NCI-H1048 (cell line): ENCODE results near the gene CADPS2.
"Not testable (repeated sequence)": the region's sequence is repeated elsewhere in the genome, so short reads cannot be mapped to it uniquely, and the experiment has no call there.

Experiments
- DNase-seq: peaks from one replicate; lab custom pipeline; 2025; lab: John Stamatoyannopoulos, UW

Gene CADPS2

DNA sequence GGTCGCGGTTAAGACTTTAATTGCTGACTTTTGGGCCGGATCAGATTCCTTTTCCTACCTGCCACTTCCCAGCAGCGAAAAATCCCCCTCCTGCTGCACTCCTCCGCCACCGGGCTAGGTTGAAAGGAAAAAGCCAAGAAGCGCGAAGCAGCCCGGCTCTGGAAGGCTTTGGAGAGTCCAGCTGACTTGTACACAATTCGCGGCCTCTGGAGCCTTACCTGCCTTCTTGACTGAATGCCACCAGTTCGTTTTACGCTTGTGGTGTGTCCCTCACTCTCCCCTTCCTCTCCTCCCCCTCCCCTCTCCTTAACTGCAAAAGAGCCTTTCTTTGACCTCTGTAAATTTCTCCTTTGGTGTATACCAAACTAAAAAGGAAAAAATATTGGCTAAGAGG is 579.0 kb downstream of the CADPS2 start:
- DNase-seq = no peak

DNA sequence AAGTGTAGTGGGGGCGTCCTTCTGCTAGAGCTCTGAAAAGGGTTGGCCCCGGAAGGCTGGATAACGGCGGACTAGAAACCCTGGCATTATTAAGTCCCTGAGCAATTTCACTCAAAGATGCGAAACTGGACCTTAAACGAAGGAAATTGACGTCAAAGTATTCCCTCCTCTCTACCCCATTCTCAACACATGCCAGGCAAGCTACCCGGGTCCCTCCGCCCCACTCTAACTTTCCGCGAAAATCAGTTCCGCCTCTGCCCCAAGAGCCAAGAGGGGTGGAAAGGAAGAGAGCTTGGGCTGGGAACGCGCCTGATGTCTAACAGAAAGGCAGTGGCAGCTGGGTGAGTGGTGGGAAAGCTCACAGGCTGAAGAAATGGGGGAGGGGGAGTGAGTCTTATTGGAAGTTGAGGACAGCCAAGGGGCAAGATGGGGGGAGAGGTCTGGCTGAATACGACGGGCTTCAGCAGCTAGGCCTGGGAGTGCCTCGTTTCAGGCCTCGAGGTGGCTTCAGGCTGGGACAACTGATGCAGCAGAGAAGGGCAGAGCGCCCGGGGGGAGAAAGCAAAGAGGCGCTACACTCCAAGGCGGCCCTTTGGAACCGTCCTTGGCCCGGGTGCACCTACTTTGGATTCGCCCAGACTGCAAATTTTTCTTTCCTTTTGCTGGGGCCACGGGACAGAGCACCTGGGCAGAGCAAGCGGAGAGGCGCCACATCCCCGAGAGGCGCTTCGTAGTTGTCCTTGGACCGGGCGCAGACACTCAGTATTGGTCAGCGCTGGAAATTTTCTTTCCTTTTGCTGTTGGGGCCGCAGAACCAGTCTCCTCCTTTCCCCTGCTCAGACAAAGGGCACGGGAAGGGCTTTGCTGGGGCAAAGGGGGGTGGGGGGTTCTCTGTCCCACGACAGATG is 579.7 kb downstream of the CADPS2 start:
- no peak for DNase-seq

DNA sequence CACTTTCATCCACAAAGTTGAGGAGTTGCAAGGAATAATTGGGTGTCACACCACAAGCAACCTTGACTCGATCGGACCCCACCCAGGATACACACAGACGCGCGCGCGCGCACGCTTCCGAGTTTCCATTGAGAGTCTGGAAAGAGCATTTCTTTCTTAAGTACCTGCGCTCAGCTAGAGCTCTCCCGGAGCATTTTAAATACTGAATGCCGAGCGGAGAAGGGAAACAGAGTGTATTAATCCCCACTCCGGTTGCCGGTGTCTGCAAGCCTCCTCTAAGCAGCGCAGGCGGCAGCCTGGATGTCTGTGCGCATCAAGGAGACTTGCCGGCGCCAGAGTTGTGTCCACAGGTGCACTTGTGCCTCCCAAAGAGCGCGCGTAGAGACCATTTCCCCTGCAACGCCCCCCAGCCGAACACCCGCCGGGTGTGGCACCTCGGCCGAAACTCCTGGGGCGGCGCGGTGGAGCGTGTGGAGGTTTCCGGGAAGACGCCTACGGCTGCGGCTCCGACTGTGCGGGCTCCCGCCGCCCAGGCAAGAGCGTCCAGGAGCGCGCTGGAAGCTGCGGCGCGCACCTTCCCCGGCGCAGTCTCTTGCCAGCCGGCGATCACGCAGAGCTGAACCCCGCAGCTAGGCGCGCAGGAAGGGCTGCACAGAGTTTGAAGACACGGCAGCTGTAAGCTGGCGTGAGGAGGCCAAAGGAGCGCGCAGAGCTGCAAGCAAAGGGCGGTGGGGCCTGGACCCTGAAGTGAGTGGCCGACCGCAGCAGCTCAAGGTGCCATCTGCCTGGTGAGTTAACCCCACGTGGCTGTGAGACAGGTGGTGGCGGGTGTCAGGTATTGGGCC is 580.6 kb downstream of the CADPS2 start:
- DNase-seq = no peak

DNA sequence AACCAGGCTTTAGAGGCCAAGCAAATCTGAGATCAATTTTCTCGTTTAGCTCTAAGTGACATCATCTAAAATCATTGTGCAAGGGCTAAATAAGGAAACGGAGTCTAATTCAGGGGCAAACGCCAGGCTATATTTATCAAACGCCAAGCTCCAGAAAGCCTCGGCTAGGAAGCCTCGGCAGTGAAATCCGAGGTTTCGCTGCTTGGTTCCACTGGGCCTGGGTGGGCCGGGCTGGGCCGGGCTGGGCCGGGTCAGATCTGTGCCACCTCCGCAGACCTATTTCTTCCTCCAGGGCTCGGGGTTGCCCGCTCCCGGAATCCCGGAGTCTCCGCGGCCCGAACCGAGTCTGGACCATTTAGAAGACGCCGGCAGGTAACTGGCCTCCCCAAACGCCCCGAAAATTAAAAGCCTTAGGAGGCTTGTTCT is 581.3 kb downstream of the CADPS2 start:
- no peak for DNase-seq

DNA sequence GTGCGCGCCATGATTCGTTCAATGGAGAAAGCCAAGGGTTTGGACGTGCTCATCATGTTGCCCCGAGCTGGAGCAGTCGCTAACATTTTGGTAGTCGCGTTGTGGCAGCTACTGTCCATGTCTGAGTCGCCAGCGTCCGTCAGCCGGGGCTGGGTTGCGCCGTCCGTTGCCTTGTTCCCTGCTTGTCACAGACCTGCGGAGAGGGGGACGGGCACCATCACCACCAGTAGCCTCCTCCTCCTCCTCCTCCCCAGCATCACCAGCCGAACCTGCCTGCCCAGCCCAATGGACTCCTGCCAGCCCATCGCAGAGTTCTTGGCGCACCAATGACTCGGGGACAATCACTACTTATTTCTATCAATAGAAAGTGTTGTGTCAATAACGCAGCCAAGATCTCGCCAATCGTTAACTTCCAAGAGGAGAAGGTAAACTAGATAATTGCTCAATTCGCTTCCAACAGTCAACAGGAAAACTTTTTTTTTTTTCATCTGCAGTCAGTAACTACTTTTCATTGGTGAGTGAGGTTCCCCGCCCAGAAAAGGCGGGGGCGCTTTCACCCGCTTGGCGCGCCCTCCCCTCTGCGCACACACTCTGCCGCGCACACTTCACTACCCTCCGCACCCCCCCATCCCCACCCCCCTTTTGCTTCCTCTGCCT is 581.8 kb downstream of the CADPS2 start, which contains the start of gene FEZF1:
Gene FEZF1 (minus strand): TSS at position 432 of the 657 bp plus-strand sequence. CDS start 313 bp downstream, at position 119.
- no peak for DNase-seq

DNA sequence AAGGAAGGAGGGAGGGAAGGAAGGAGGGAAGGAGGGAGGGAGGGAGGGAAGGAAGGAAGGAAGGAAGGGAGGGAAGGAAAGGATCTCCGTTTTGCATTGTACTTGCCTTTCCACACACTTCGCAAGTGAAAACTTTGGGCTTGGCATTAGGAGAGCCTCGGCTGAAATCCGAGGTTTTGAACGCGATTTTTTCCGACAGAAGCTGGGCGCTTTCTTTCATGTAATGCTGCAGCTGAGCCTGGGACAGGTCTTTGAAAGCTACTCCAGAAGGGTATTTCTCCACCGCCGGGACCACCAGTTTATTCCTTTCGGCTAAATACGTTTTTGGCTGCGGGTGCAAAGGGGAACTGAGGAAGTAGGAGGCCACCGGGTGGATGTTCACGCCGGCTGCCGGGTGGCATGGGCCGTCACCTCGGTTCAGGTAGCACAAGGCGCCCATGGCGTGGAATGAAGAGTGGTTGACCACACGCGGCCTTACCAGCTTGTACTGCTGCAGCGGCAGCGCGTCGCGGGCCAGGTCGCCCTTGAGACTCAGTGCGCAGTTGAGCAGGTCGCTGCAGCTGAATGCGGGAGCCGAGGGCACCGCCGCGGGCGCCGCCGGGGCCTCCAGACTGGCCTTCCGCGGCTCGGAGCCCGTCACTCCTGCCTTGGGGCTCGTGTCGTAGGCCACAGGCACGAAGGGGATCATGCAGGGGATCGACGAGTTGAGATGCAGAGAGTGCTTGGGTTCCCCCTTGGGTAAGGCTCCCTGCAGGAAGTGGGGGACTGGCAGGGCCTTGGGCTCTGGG is 582.5 kb downstream of the CADPS2 start:
- no peak for DNase-seq

DNA sequence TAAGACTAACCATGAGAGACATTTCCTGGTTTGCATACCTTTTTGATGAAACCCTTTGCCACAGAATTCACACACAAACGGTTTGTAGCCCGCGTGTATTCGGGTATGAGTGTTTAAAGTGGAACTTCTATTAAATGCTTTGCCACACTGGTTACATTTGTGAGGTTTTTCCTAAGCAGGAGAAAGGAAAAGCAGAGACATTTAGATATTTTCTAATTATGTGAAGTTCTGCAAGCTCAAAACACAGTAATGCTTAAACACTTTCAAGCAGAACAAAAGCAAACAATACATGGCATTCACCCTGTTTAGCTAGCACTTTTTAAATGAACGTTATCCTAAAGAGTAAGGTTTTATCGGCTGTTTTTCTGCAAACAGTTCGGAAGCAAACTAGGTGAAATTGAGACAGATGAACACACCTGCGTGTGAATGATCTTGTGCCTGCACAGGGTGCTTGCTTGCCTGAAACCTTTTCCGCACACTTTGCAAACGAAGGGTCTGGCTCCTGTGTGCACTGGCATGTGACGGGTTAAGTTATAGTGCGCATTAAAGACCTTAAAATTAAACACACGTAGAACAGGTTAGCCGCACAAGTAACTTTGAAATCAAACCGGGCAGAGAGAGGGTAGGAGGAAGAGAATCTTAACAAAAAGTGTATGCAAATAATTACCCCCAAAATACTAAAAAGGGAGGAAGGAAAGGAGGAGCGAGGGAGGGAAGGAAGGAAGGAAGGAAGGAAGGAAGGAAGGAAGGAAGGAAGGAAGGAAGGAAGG is 583.3 kb downstream of the CADPS2 start:
- no peak for DNase-seq

DNA sequence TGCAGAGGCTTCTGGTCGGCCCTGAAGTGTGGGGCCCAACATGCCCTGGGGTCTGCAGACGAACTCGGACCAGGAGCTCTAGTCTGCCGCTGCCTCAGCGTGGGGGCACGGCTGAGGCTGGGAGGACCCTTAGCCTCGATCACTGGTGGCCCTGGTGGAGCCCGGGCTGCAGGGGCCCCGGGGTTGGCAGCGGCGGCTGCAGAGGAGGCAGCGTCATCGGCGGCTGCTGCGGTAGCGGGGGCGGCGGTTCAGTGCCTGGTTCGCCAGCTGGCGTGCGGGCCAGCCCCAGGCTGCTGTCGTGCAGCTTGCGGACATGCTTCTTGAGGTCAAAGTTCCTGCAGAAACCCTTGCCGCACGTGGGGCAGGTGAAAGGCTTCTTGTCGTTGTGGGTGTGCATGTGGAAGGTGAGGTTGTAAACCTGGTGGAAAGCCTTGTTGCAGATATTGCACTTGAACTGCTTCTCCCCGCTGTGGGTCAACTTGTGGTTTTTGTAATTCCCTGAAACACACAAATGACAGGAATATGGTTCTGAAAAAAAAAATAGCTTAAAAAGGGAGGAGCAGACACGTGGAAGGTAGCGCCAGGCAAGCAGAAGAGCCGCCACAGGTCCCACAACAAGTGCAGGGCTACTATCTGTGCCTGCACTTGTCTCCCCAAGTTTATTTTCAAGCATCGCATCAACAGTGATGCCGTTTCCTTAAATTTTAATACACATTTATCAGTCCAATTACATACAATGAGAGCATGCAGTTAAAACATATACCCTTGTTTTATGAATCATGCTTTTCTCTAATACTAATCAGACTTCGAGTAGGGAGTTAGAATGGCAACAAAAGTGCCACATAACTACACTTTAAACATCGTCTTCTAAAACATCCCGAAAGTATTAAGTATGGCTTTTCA is 584.2 kb downstream of the CADPS2 start:
- no peak for DNase-seq

DNA sequence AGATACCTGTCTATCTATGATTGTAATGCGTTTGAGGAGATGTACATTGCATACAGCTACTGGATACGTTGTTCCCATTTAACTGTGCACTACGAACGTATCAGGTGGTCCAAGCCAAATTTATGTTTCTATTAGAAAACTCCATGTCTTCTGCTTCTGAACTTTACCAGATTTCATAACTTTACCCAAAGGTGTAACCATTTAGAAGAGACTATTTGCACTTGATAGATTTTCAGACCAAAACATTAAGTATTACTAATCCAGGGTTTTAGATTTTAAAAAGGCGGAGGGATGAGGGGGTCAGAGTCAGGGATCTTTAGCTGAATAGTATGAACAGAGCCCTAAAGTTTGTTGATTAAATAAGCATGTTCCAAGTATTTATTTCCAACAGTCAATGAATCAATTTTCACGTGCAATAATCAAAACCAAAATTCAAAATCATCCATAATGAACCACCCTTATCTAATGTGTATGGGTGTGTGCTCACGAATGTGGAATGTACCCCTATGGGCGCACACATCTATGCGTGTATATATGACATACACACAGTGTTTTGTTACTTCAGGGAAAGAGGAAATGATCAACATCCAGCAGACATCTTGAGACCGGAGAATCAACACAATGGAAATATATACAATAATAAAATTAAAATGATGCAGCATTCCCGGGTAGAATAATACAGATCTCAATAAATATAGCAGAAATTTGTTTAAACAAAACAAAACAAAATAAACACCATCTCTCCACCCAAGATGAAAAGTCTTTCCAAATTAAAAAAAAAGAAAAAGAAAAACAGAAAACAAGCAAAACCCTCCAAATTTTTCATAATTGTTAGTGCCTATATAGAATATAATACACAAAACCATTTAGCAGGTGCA is 585.1 kb downstream of the CADPS2 start:
- no peak for DNase-seq

DNA sequence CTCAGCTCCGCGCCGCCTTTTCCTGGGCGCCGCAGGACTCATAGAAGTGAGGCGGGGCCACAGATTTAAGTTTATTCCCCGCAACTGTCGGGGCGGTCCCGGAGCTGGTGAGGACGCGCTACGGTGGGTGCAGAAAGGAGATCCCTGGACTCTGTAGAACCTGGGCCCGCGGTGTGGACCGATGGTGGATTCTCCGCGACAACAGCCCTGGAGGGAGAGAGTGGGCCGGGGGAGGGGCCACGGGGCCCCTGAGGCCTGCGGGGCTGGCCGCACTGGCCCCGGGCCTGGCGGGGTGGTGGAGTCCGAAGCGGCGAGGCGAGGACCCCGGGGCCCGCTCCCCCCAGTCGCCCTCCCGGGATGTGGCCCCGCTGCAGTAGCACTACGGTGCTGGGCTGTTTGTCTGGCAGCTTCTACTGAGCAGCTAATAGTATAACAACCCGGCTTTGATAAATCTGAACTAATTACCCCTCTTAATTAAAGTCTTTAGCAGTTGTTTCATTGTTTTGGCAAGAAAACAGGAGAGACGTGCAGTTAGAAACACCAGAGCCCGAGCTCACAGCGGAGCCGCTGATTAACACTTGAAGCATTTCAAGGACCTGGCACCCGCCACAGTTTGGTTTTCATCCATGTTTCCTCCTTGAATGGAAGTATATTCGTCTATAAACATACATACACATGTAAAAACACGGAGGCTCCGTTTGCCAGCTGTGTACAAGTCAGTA is 585.9 kb downstream of the CADPS2 start:
- DNase-seq = no peak

DNA sequence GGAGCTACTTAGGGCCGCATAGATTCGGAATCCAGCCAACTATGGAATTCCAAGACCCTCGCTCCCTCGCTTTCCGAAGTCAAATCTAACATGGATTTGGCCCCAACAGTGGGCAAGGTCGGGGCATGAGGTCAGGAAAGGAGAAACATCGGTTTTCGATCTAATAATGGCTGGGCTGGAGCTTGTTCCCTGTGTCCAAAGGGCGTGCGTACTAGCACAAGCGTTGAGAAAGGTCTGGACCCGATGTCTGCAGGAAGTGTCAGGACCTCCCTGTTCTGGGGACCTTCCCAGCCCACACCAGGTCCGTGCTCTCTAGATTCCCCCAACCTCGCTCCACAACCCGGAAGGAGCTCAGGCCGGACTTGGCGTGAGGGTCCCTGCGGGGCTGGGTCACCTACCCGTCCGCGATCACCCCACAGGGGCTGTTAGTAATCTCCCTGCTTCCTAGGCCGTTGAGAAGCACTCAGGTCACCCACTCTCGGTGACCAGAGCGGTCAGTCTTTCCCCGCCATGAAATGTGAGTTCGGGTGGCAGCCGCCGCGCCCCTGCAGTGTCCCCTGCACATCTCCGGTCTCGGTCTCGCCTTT is 586.5 kb downstream of the CADPS2 start:
- DNase-seq = no peak

DNA sequence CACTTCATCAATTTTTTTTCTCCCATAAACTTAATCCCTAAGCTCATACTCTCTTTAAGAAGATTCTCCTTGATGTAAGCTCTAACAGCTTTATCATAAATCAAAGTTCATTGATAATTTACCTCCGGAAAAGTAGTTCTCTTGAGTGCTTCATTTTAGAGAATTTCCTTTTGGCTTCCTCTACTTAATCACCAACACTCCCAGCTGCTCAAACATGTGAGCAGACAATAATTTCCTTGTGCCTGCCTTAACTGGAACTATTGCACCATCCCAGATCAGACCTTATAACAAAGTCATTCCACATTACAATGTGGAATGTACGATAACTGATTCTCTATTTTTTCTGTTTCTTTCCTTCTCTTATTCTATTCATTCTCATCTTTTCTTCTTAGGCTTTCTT is 587.6 kb downstream of the CADPS2 start:
- no peak for DNase-seq

DNA sequence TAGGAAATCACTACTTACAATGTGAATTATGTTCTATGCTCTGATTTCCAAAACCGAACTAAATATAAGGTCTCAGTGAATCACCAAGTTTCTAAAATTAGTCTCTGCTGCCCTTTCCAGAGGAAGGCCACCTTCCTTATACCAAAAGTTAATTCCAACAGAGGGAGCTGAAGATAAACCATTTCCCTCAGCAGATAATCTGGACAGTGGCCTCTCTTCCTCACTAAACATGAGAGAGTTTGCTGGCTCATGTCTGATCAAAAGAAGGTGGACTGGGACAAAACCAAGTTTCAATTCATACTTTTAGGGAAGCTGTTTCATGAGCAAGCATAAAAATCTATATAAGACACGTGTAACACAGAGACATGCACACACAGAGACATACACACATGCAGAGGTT is 588.1 kb downstream of the CADPS2 start:
- DNase-seq = no peak

DNA sequence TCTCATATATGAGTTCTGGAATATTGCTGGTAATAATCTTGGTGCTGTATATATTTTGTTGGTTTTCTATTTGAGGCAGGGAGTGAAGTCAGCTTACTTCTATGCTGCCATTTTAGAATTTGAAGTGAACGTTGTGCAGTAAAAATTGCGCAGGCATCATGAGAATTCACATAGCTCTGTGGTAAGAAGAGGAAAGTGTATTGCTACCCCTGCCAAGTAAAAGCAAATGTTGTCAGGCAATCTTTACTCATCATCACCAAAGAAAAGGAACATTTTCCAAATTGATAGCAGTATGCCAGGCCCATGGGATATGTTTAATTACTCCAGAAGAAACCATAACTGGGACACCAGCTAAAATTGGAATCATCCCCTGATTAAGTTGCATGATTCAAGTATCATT is 595.1 kb downstream of the CADPS2 start:
- DNase-seq = no peak

DNA sequence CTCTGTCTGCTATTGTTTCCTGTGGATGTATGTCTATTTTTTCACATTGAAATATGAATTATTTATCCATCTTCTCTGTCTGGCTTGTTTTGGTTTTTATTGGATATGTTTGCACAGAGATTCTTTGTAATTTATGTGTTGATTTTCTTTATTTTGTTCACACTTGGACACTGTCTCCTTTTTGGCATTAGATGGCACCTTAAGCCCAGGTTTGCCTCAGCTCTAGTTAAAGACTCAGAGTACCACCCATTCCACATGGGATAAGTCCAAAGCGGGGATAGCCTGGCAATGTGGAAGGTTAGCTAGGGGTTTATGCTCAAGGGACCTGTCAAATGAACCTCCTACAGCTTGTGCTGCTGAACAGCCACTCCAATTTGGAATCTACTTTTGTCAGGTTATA is 595.8 kb downstream of the CADPS2 start:
- no peak for DNase-seq

DNA sequence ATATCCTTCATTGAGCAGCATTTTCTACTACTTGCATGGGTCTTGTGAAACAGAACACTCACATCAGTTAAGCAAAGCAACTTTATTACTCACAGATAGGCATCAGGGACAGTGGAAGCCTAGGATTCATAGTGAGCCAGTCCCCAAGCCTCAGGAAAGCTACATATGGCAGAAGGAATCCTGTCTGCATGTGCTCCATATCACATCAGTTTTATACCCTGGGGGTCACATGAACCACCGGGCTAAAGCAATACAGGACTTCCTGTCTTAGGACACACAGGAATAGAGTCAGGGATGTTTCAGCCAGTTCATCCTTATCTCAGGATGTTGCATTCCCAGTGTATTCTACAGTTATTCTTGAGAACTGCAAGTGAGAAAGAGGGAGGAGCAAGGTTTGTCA is 596.8 kb downstream of the CADPS2 start:
- DNase-seq = no peak

DNA sequence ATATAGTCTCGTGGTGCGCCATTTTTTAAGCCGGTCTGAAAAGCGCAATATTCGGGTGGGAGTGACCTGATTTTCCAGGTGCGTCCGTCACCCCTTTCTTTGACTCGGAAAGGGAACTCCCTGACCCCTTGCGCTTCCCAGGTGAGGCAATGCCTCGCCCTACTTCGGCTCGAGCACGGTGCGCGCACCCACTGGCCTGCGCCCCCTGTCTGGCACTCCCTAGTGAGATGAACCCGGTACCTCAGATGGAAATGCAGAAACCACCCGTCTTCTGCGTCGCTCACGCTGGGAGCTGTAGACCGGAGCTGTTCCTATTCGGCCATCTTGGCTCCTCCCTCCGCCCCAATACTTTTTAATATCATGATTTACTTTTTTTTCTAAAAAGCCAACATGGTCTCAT is 601.7 kb downstream of the CADPS2 start:
- DNase-seq = not testable (repeated sequence)

DNA sequence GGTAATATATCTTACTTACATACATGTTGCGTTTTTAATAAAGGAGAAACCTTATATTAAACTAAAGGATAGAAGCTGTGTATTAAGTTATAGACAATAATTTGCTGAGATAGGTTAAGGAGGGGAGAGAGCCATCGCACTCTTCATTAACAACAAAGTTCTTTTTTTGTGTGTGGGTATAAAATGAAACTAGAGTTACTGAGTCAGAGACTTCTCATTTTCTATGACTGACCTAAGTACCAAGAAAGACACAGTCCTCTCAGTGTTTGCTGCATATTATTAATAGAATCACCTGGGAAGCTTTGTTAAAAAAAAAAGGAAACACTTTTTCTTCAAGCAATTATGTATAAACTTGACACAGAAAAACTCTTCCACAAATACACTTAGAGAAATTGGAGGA is 613.1 kb downstream of the CADPS2 start:
- no peak for DNase-seq
